ENCODE data around the gene LRRC8E. TPM values are rescaled to one million over a fixed set of nuclear protein-coding genes. Genes with fewer than 3 reads are reported as not detected.

The LRRC8E gene
- total RNA-seq, 1 donor from 2014 or later, result 4.3 TPM

DNA sequence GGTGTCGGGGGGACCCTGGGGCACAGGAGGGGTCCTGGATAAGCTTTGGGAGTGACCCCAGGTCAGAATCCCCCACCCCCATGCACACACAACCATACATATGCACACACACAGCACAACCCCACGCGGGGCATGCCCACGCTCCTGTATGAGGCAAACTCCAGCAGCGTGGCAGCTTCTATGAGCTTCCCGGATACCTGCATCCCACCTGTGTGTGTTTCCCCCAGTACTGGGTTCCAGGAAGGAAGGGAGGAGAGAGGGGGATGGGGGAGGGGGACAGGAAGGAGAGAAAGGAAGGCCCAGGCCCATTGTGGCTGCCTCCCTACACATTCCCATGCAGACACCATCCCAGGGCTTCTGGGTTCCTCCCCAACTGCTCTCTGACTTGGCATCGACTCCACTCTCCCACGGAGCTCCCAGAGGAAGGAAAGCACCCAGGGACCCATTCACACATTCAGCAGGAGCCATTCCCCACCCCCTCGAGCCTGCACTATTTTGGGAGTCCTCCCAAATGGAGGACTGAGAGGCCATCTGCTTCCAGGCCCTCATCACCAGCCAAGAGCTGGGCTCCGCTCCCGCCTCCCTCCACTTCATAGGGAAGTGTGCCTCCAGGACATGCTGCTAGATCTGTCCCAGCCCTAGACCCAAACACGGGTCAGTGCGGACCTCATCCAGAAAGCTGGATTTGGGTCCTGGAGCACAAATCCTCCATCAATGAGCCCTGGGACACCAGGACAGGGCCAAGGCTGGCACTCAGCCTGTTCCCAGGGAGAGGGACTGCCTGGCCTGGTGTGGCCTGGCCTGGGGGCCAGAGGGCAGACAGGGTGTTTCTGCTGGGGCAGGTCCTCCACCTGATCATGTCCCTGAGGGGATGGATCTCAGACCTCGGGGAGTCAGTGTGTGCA lies 27.3 kb upstream of the LRRC8E start:
- Mint-ChIP-seq H3K27ac (no peak overlapping the region), H3K27me3 (peaks cover 21% of the 10 kb centered on the region), H3K9me3 (no peaks in the 10 kb centered on the region), H3K4me1 (ENCODE audit: unreplicated experiment) (no peaks in the 10 kb centered on the region), H3K4me3 (peak overlapping the region; percentile 22), H3K36me3 (no peaks in the 10 kb centered on the region)
- DNase-seq (ENCODE audit: extremely low spot score, unreplicated experiment), result no peak
- TF ChIP-seq, protein P1, sequence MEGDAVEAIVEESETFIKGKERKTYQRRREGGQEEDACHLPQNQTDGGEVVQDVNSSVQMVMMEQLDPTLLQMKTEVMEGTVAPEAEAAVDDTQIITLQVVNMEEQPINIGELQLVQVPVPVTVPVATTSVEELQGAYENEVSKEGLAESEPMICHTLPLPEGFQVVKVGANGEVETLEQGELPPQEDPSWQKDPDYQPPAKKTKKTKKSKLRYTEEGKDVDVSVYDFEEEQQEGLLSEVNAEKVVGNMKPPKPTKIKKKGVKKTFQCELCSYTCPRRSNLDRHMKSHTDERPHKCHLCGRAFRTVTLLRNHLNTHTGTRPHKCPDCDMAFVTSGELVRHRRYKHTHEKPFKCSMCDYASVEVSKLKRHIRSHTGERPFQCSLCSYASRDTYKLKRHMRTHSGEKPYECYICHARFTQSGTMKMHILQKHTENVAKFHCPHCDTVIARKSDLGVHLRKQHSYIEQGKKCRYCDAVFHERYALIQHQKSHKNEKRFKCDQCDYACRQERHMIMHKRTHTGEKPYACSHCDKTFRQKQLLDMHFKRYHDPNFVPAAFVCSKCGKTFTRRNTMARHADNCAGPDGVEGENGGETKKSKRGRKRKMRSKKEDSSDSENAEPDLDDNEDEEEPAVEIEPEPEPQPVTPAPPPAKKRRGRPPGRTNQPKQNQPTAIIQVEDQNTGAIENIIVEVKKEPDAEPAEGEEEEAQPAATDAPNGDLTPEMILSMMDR (conservative IDR thresholded peaks at IDR 0.05), result no peak

GRCh38 chr19:7861619-7862412 lies 26.5 kb upstream of the LRRC8E start:
- H3K4me3 Mint-ChIP-seq, result peak overlapping the region; percentile 83
- DNase-seq (ENCODE audit: extremely low spot score, unreplicated experiment), result peak; percentile 67
- H3K27ac Mint-ChIP-seq, result no peak overlapping the region
- no peaks in the 10 kb centered on the region for H3K36me3 Mint-ChIP-seq
- TF ChIP-seq, protein P1 (conservative IDR thresholded peaks at IDR 0.05), result no peak
- H3K27me3 Mint-ChIP-seq, result peaks cover 19% of the 10 kb centered on the region
- H3K9me3 Mint-ChIP-seq, result no peaks in the 10 kb centered on the region
- H3K4me1 Mint-ChIP-seq (ENCODE audit: unreplicated experiment), result no peaks in the 10 kb centered on the region

DNA sequence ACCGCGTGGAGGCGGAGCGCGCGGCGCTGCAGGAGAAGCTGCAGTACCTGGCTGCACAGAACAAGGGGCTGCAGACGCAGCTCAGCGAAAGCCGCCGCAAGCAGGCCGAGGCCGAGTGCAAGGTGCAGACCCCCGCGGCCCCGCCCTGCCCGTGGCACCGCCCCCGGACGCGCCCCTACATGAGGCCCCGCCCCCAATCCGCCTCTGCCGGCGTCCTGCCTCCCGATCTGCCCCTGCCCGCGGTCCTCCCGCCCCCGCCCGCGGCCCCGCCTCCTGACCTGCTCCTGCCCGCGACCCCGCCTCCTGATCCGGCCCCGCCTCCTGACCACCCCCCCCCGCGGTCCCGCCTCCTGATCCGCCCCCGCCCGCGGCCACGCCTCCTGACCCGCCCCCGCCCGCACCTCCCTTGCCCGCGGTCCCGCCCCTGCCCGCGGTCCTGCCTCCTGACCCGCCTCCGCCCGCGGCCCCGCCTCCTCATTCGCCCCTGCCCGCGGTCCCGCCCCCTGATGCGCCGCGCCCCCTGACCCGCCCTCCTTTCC lies 25.8 kb upstream of the LRRC8E start:
- TF ChIP-seq, protein P1 (conservative IDR thresholded peaks at IDR 0.05), result no peak
- H3K27ac Mint-ChIP-seq, result no peak overlapping the region

GRCh38 chr19:7863157-7863970 lies 24.9 kb upstream of the LRRC8E start:
- no peaks in the 10 kb centered on the region for H3K4me1 Mint-ChIP-seq (ENCODE audit: unreplicated experiment)
- H3K4me3 Mint-ChIP-seq, result no peak overlapping the region
- DNase-seq (ENCODE audit: extremely low spot score, unreplicated experiment), result peak; percentile 68

More for the DNA sequence above, 25.8 kb upstream of the LRRC8E start:
- peak; percentile 95 for DNase-seq (ENCODE audit: extremely low spot score, unreplicated experiment)
- H3K36me3 Mint-ChIP-seq, result no peaks in the 10 kb centered on the region
- peaks cover 19% of the 10 kb centered on the region for H3K27me3 Mint-ChIP-seq
- peak overlapping the region; percentile 83 for H3K4me3 Mint-ChIP-seq
- no peaks in the 10 kb centered on the region for H3K4me1 Mint-ChIP-seq (ENCODE audit: unreplicated experiment)
- H3K9me3 Mint-ChIP-seq, result no peaks in the 10 kb centered on the region

More at GRCh38 chr19:7863157-7863970, 24.9 kb upstream of the LRRC8E start:
- TF ChIP-seq, protein P1 (conservative IDR thresholded peaks at IDR 0.05), result no peak
- no peaks in the 10 kb centered on the region for H3K36me3 Mint-ChIP-seq
- H3K27ac Mint-ChIP-seq, result no peak overlapping the region
- no peaks in the 10 kb centered on the region for H3K9me3 Mint-ChIP-seq
- H3K27me3 Mint-ChIP-seq, result peaks cover 18% of the 10 kb centered on the region

Measured in type B pancreatic cell (in vitro differentiated cells).